Stomach (tissue), 19 donors: ENCODE data around the gene OXCT1. TPM values are rescaled to one million over a fixed set of nuclear protein-coding genes. Genes with fewer than 3 reads are reported as not detected.

Experiments used
- DNase-seq, 2 donors: peaks; one replicate each; pipeline versions ENCODE4 v3.0.0 to v3.0.0-alpha.2; 2013 to 2019
- H3K27ac ChIP-seq, 5 donors: fragments of 200-600 bp in 4 of 5; sonication (generic) in 4 of 5; one replicate each; pipeline ENCODE4 v1.5.1; 2013 to 2019; ENCODE audit warnings: mild to moderate bottlenecking in 1 of 5, moderate library complexity in 1 of 5
- H3K27me3 ChIP-seq, 3 donors: fragments of 200-600 bp; sonication (generic); one replicate each; pipeline ENCODE4 v1.5.1; 2017 to 2019; ENCODE audit warnings: mixed run types in 1 of 3
- H3K36me3 ChIP-seq, 4 donors: fragments of 200-600 bp; sonication (generic); 1 replicate in 3 of 4; 2 replicates in 1 of 4; pipeline ENCODE4 v1.5.1; 2016 to 2019
- H3K4me1 ChIP-seq, 4 donors: fragments of 200-600 bp; sonication (generic); one replicate each; pipeline ENCODE4 v1.5.1; 2016 to 2019
- H3K4me3 ChIP-seq, 4 donors: fragments of 200-600 bp; sonication (generic) in 3 of 4; one replicate each; pipeline ENCODE4 v1.5.1; 2016 to 2019; ENCODE audit warnings: mild to moderate bottlenecking in 1 of 4
- H3K9me3 ChIP-seq, 4 donors: fragments of 200-600 bp; sonication (generic); one replicate each; pipeline ENCODE4 v1.5.1; 2016 to 2019
- CTCF ChIP-seq, 7 experiments: fragments of 450-650 bp in 4 of 7; fragments of 200-600 bp in 3 of 7; sonication (generic) in 3 of 7; IDR thresholded peaks; one replicate each; pipeline ENCODE4 v1.5.1; 2016 to 2019; ENCODE audit warnings: antibody characterized with exemption in 7 of 7, control low read depth in 2 of 7, mild to moderate bottlenecking in 1 of 7
- EP300 ChIP-seq: sonication (generic); formaldehyde crosslinking; IDR thresholded peaks from one replicate; pipeline ENCODE4 v1.6.1; 2017; ENCODE audit warnings: antibody characterized with exemption
- POLR2A ChIP-seq, 4 donors: fragments of 450-650 bp; IDR thresholded peaks; one replicate each; pipeline ENCODE4 v1.6.1; 2016; ENCODE audit warnings: antibody characterized with exemption in 4 of 4, control low read depth in 2 of 4, mild to moderate bottlenecking in 1 of 4, moderate library complexity in 1 of 4
- POLR2AphosphoS5 ChIP-seq, 3 donors: sonication (generic); formaldehyde crosslinking; IDR thresholded peaks; one replicate each; pipeline ENCODE4 v1.6.1; 2016; ENCODE audit warnings: antibody characterized with exemption in 3 of 3
- WGBS, 5 donors: extraction: QIAGEN DNeasy Blood & Tissue Kit in 3 of 5; methylation state at CpG; one replicate each; pipeline versions ENCODE4 v1.1.5 to v1.1.7; 2013 to 2018; 5-methylcytosine and 5-hydroxymethylcytosine counted together
- intact Hi-C: fragments of 100-400 bp; cut with DNase I; formaldehyde crosslinking; loops from one replicate; pipeline ENCODE4 v1.15.1; 2023; ENCODE audit warnings: low total_unique reads
- long read RNA-seq, 10 donors: transcript quantifications; one replicate each; lab custom pipeline, GENCODE V29; 2026
- polyA plus RNA-seq, 3 donors: library from polyadenylated mRNA; stranded (reverse); fragments of 200-250 nt; gene quantifications; one replicate each; pipeline ENCODE4 v1.2.3, GENCODE V29; 2013
- total RNA-seq, 5 donors: library from RNA; depleted of rRNA; stranded (reverse); fragments of >200 nt; gene quantifications; one replicate each; pipeline versions ENCODE4 v1.1.0 to v1.2.3, GENCODE V29; 2014 to 2016
- donor health status: healthy with polysubstance abuse.
- donor health status: Bipolar disorder and iron deficiency.
- donor health status: healthy.

The OXCT1 gene
- total RNA-seq (10 to 100 TPM in 4 of 5 donors, 1 to 10 TPM in 1; 4.1 to 33.3 (median 11.6) TPM), polyA plus RNA-seq (10 to 100 TPM; 13.7 to 16.4 (median 15.9) TPM)
- long read RNA-seq, donor 1, transcript OXCT1-201 (17 exons, 3,388 nt) = major isoform, 5 of 7 reads
- long read RNA-seq, donor 1, partial matches to known transcripts = 0 of 7 reads
- long read RNA-seq, donor 1, other reads (novel, unspliced or antisense) = 0 of 7 reads
- long read RNA-seq, donor 2, transcript OXCT1-203 (5 exons, 596 nt) = major isoform, 5 of 7 reads
- long read RNA-seq, donor 2, partial matches to known transcripts = 0 of 7 reads
- long read RNA-seq, donor 2, other reads (novel, unspliced or antisense) = 0 of 7 reads
- long read RNA-seq, donor 3, partial matches to known transcripts = 0 of 4 reads
- long read RNA-seq, donor 3, other reads (novel, unspliced or antisense) = 0 of 4 reads
- long read RNA-seq, donor 4, partial matches to known transcripts = 0 of 1 reads
- long read RNA-seq, donor 4, other reads (novel, unspliced or antisense) = 0 of 1 reads
- long read RNA-seq, donor 5, partial matches to known transcripts = 0 of 5 reads
- long read RNA-seq, donor 5, other reads (novel, unspliced or antisense) = 0 of 5 reads
- long read RNA-seq, donor 6, transcript OXCT1-201 (17 exons, 3,388 nt) = major isoform, 11 of 22 reads
- long read RNA-seq, donor 6, transcript OXCT1-203 (5 exons, 596 nt) = minor isoform, 10 of 22 reads
- long read RNA-seq, donor 6, partial matches to known transcripts = 0 of 22 reads
- long read RNA-seq, donor 6, other reads (novel, unspliced or antisense) = 0 of 22 reads
- long read RNA-seq, donor 7, partial matches to known transcripts = 0 of 6 reads
- long read RNA-seq, donor 7, other reads (novel, unspliced or antisense) = 0 of 6 reads
- long read RNA-seq, donor 8, partial matches to known transcripts = 0 of 2 reads
- long read RNA-seq, donor 8, other reads (novel, unspliced or antisense) = 0 of 2 reads
- long read RNA-seq, donor 9, partial matches to known transcripts = 0 of 2 reads
- long read RNA-seq, donor 9, other reads (novel, unspliced or antisense) = 0 of 2 reads
- long read RNA-seq, donor 10 = 0 reads

GRCh38 chr5:41869724-41870626 is at the start of gene OXCT1:
OXCT1 (minus strand) TSS chr5:41870425; CDS start chr5:41870358, 67 bp downstream.
- peak within 1 kb of the TSS; percentile 76 to 90 (median 78) for H3K4me3 ChIP-seq
- no peaks in the 10 kb centered on the region for H3K9me3 ChIP-seq
- TF ChIP-seq CTCF (IDR thresholded peaks at IDR 0.05) (no peak), EP300 (no peak), POLR2A (IDR thresholded peaks at IDR 0.05) (peak in 2 of 4 donors; percentile 76 to 77), POLR2AphosphoS5 (IDR thresholded peaks at IDR 0.05) (peak; percentile 84 to 96 (median 96))
- no peaks in the 10 kb centered on the region for H3K27me3 ChIP-seq
- 0% methylated on average over 45 to 82 of the region's 82 CpGs for WGBS, 5 donors
- peak within 1 kb of the TSS; percentile 84 to 96 (median 92) for H3K27ac ChIP-seq
- peaks cover 12 to 43% (median 26%) of the 10 kb centered on the region in 4 donors for H3K4me1 ChIP-seq
- no peaks in the 10 kb centered on the region for H3K36me3 ChIP-seq
- peak; percentile 82 to 95 for DNase-seq
- intact Hi-C loops = no loop called here

GRCh38 chr5:41918105-41918504 is 47.9 kb upstream of the OXCT1 start:
- DNase-seq = no peak
- H3K36me3 ChIP-seq = peaks cover 23 to 82% (median 75%) of the 10 kb centered on the region in 4 donors
- no peaks in the 10 kb centered on the region for H3K4me1 ChIP-seq
- H3K9me3 ChIP-seq = no peaks in the 10 kb centered on the region
- 84 to 95% (median 87%) methylated on average over 2 of the region's 2 CpGs for WGBS, 5 donors
- intact Hi-C loops = no loop called here
- no peak overlapping the region for H3K4me3 ChIP-seq
- TF ChIP-seq CTCF (IDR thresholded peaks at IDR 0.05) = no peak
- TF ChIP-seq POLR2AphosphoS5 (IDR thresholded peaks at IDR 0.05) = no peak
- no peak for TF ChIP-seq EP300
- TF ChIP-seq POLR2A (IDR thresholded peaks at IDR 0.05) = no peak
- no peak overlapping the region for H3K27ac ChIP-seq
- H3K27me3 ChIP-seq = no peaks in the 10 kb centered on the region

GRCh38 chr5:41908374-41909079 is 38.3 kb upstream of the OXCT1 start:
- WGBS, 5 donors = 86 to 96% (median 92%) methylated on average over 4 of the region's 4 CpGs
- H3K4me3 ChIP-seq = no peak overlapping the region
- H3K4me1 ChIP-seq = peaks cover 16 to 30% (median 22%) of the 10 kb centered on the region in 4 donors
- TF ChIP-seq POLR2AphosphoS5 (IDR thresholded peaks at IDR 0.05) = no peak
- no peak for TF ChIP-seq EP300
- no peak for TF ChIP-seq CTCF (IDR thresholded peaks at IDR 0.05)
- no peak for TF ChIP-seq POLR2A (IDR thresholded peaks at IDR 0.05)
- H3K27ac ChIP-seq = peak overlapping the region in 2 of 5 donors; percentile 19 to 30
- no peaks in the 10 kb centered on the region for H3K9me3 ChIP-seq
- no peak for DNase-seq
- no peaks in the 10 kb centered on the region for H3K27me3 ChIP-seq
- intact Hi-C loops = no loop called here
- peaks cover 37 to 67% (median 61%) of the 10 kb centered on the region in 4 donors for H3K36me3 ChIP-seq
